Measurements from ENCODE around the gene OGFR.

OGFR gene, protein sequence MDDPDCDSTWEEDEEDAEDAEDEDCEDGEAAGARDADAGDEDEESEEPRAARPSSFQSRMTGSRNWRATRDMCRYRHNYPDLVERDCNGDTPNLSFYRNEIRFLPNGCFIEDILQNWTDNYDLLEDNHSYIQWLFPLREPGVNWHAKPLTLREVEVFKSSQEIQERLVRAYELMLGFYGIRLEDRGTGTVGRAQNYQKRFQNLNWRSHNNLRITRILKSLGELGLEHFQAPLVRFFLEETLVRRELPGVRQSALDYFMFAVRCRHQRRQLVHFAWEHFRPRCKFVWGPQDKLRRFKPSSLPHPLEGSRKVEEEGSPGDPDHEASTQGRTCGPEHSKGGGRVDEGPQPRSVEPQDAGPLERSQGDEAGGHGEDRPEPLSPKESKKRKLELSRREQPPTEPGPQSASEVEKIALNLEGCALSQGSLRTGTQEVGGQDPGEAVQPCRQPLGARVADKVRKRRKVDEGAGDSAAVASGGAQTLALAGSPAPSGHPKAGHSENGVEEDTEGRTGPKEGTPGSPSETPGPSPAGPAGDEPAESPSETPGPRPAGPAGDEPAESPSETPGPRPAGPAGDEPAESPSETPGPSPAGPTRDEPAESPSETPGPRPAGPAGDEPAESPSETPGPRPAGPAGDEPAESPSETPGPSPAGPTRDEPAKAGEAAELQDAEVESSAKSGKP

GRCh38 chr20:62804627-62805154 is at the start of gene OGFR:
Gene OGFR (plus strand): TSS chr20:62804835. CDS start chr20:62804860, 25 bp downstream.
- Histone ChIP-seq H3K9me3 (ENCODE audit: control insufficient read depth in 5 of 5, low read length in 5 of 5) (no peaks in the 10 kb centered on the region), H3K4me1 (ENCODE audit: control insufficient read depth in 5 of 5, insufficient read depth in 5 of 5, low read length in 5 of 5) (peaks cover 7 to 39% (median 30%) of the 10 kb centered on the region in 5 donors), H3K36me3 (ENCODE audit: control insufficient read depth in 5 of 5, insufficient read depth in 5 of 5, low read length in 5 of 5) (peaks cover 0 to 42% (median 30%) of the 10 kb centered on the region in 5 donors), H3K9ac (ENCODE audit: low read length in 5 of 5) (peak within 1 kb of the TSS; percentile 63 to 86 (median 83)), H3K4me3 (ENCODE audit: low read depth in 1 of 5, low read length in 5 of 5) (peak within 1 kb of the TSS; percentile 50 to 95 (median 87)), H3K27ac (ENCODE audit: low read depth, low read length) (peak within 1 kb of the TSS; percentile 72), H3K27me3 (ENCODE audit: control insufficient read depth in 5 of 5, insufficient read depth in 4 of 5, low read length in 5 of 5) (no peaks in the 10 kb centered on the region)

DNA sequence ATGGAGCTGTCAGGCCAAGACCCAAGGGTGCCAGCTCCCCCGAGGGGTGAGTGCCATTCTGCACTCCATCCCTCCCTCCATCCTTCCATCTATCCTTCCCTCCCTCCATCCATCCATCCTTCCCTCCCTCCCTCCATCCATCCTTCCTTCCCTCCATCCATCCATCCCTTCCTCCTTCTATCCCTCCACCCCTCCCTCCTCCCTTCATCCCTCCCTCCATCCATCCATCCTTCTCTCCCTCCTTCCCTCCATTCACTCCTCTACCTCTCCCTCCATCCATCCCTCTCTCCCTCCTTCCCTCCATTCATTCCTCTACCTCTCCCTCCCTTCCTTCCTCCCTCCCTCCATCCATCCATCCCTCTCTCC is 49.7 kb upstream of the OGFR start:
- peaks cover 0 to 31% (median 28%) of the 10 kb centered on the region in 5 donors for H3K4me1 ChIP-seq (ENCODE audit: control insufficient read depth in 5 of 5, insufficient read depth in 5 of 5, low read length in 5 of 5)
- H3K9ac ChIP-seq (ENCODE audit: low read length in 5 of 5), result no peak overlapping the region
- no peak overlapping the region for H3K27ac ChIP-seq (ENCODE audit: low read depth, low read length)
- H3K9me3 ChIP-seq (ENCODE audit: control insufficient read depth in 5 of 5, low read length in 5 of 5), result no peaks in the 10 kb centered on the region
- no peak overlapping the region for H3K4me3 ChIP-seq (ENCODE audit: low read depth in 1 of 5, low read length in 5 of 5)
- no peaks in the 10 kb centered on the region for H3K36me3 ChIP-seq (ENCODE audit: control insufficient read depth in 5 of 5, insufficient read depth in 5 of 5, low read length in 5 of 5)
- H3K27me3 ChIP-seq (ENCODE audit: control insufficient read depth in 5 of 5, insufficient read depth in 4 of 5, low read length in 5 of 5), result peaks cover 10 to 24% (median 18%) of the 10 kb centered on the region in 5 donors

DNA sequence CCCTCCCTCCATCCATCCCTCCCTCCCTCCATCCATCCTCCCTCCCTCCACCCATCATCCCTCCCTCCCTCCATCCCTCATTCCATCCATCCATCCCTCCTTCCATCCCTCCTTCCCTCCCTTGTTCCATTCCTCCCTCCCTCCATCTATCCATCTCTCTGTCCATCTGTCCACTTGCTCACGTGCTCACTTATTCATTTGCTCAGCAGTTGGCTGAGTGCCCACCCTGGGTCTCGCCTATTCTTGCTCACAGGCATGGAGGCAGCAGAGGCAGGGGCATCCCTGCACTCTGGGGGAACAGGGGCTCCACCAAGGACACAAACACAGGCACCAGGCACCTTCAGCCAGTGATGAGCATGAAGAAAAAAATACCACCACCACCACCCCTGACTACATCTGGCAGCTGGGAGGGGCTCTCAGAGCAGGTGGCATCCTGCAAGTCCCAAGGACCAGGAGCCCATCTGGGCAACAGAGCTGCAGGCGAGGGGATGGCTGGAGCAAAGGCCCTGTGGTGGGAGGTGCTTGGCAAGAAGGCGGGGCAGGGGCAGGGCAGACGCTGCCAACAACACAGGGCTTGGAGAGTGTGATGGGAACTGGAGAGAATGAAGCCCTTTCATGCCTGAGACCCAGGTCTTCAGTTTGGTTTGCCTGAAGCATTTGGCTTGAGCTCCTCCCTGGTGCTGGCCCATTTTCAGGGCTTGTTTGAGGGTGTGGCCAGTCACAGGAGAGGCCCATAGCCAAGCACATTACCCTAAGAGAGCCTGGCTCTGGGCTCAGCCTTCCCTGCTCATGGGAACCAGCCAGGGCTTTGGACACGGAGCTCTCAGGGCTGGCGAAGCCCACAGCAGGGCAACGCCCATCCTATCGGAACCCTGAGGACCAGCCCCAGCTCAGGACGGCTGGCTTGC is 48.6 kb upstream of the OGFR start:
- Histone ChIP-seq H3K4me1 (ENCODE audit: control insufficient read depth in 5 of 5, insufficient read depth in 5 of 5, low read length in 5 of 5) (peaks cover 0 to 39% (median 36%) of the 10 kb centered on the region in 5 donors), H3K27ac (ENCODE audit: low read depth, low read length) (no peak overlapping the region), H3K9me3 (ENCODE audit: control insufficient read depth in 5 of 5, low read length in 5 of 5) (no peaks in the 10 kb centered on the region), H3K4me3 (ENCODE audit: low read depth in 1 of 5, low read length in 5 of 5) (no peak overlapping the region), H3K27me3 (ENCODE audit: control insufficient read depth in 5 of 5, insufficient read depth in 4 of 5, low read length in 5 of 5) (peaks cover 11 to 29% (median 22%) of the 10 kb centered on the region in 5 donors), H3K36me3 (ENCODE audit: control insufficient read depth in 5 of 5, insufficient read depth in 5 of 5, low read length in 5 of 5) (no peaks in the 10 kb centered on the region), H3K9ac (ENCODE audit: low read length in 5 of 5) (no peak overlapping the region)

GRCh38 chr20:62758226-62758912 is 46.3 kb upstream of the OGFR start:
- Histone ChIP-seq H3K27ac (ENCODE audit: low read depth, low read length) (no peak overlapping the region), H3K36me3 (ENCODE audit: control insufficient read depth in 5 of 5, insufficient read depth in 5 of 5, low read length in 5 of 5) (no peaks in the 10 kb centered on the region), H3K9me3 (ENCODE audit: control insufficient read depth in 5 of 5, low read length in 5 of 5) (no peaks in the 10 kb centered on the region), H3K27me3 (ENCODE audit: control insufficient read depth in 5 of 5, insufficient read depth in 4 of 5, low read length in 5 of 5) (peaks cover 6 to 29% (median 18%) of the 10 kb centered on the region in 5 donors), H3K4me1 (ENCODE audit: control insufficient read depth in 5 of 5, insufficient read depth in 5 of 5, low read length in 5 of 5) (peaks cover 3 to 45% (median 43%) of the 10 kb centered on the region in 5 donors), H3K9ac (ENCODE audit: low read length in 5 of 5) (no peak overlapping the region), H3K4me3 (ENCODE audit: low read depth in 1 of 5, low read length in 5 of 5) (no peak overlapping the region)

DNA sequence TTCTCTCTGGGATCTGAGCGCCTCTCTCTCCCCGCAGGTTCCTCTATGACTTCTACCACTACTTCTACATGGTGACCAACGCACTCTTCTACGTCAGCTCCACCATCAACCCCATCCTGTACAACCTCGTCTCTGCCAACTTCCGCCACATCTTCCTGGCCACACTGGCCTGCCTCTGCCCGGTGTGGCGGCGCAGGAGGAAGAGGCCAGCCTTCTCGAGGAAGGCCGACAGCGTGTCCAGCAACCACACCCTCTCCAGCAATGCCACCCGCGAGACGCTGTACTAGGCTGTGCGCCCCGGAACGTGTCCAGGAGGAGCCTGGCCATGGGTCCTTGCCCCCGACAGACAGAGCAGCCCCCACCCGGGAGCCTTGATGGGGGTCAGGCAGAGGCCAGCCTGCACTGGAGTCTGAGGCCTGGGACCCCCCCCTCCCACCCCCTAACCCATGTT is 44.6 kb upstream of the OGFR start:
- no peaks in the 10 kb centered on the region for H3K9me3 ChIP-seq (ENCODE audit: control insufficient read depth in 5 of 5, low read length in 5 of 5)
- H3K27me3 ChIP-seq (ENCODE audit: control insufficient read depth in 5 of 5, insufficient read depth in 4 of 5, low read length in 5 of 5), result peaks cover 6 to 32% (median 21%) of the 10 kb centered on the region in 5 donors
- H3K9ac ChIP-seq (ENCODE audit: low read length in 5 of 5), result no peak overlapping the region
- H3K4me1 ChIP-seq (ENCODE audit: control insufficient read depth in 5 of 5, insufficient read depth in 5 of 5, low read length in 5 of 5), result peaks cover 3 to 45% (median 43%) of the 10 kb centered on the region in 5 donors
- no peak overlapping the region for H3K27ac ChIP-seq (ENCODE audit: low read depth, low read length)
- H3K4me3 ChIP-seq (ENCODE audit: low read depth in 1 of 5, low read length in 5 of 5), result no peak overlapping the region
- H3K36me3 ChIP-seq (ENCODE audit: control insufficient read depth in 5 of 5, insufficient read depth in 5 of 5, low read length in 5 of 5), result no peaks in the 10 kb centered on the region

DNA sequence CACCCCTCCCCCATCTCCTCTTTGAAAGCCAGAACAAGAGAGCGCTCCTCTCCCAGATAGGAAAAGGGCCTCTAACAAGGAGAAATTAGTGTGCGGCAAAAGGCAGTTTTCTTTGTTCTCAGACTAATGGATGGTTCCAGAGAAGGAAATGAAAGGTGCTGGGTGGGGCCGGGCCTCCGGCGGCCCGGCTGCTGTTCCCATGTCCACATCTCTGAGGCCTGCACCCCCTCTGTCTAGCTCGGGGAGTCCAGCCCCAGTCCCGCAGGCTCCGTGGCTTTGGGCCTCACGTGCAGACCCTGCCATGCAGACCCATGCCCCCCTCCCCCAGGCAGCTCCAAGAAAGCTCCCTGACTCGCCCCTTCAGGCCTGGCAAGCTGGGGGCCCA is 44.2 kb upstream of the OGFR start:
- no peak overlapping the region for H3K4me3 ChIP-seq (ENCODE audit: low read depth in 1 of 5, low read length in 5 of 5)
- peaks cover 3 to 45% (median 43%) of the 10 kb centered on the region in 5 donors for H3K4me1 ChIP-seq (ENCODE audit: control insufficient read depth in 5 of 5, insufficient read depth in 5 of 5, low read length in 5 of 5)
- no peaks in the 10 kb centered on the region for H3K9me3 ChIP-seq (ENCODE audit: control insufficient read depth in 5 of 5, low read length in 5 of 5)
- peaks cover 11 to 36% (median 26%) of the 10 kb centered on the region in 5 donors for H3K27me3 ChIP-seq (ENCODE audit: control insufficient read depth in 5 of 5, insufficient read depth in 4 of 5, low read length in 5 of 5)
- H3K27ac ChIP-seq (ENCODE audit: low read depth, low read length), result no peak overlapping the region
- H3K36me3 ChIP-seq (ENCODE audit: control insufficient read depth in 5 of 5, insufficient read depth in 5 of 5, low read length in 5 of 5), result no peaks in the 10 kb centered on the region
- H3K9ac ChIP-seq (ENCODE audit: low read length in 5 of 5), result peak overlapping the region in 1 of 5 donors; percentile 41

DNA sequence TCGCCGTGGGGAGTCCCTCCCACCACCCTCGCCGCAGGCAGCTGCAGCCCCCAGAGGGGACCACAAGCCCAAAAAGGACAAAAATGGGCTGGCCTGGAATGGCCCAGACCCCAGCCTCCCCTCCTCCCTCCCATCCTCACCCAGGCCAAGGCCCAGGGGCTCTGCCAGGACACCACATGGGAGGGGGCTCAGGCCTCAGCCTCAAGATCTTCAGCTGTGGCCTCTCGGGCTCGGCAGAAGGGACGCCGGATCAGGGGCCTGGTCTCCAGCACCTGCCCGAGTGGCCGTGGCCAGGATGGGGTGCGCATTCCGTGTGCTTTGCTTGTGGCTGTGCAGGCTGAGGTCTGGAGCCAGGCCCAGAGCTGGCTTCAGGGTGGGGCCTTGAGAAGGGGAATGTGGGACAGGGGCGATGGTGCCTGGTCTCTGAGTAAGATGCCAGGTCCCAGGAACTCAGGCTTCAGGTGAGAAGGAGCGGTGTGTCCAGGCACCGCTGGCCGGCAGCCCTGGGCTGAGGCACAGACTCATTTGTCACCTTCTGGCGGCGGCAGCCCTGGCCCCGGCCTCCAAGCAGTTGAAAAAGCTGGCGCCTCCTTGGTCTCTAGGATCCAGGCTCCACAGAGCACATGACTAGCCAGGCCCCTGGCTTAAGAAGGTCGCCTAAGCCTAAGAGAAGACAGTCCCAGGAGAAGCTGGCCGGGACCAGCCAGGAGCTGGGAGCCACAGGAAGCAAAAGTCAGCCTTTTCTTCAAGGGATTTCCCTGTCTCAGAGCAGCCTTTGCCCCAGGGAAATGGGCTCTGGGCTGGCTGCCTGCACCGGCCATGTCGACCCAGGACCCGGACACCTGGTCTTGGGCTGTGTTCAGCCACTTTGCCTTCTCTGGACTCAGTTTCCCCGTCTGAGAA is 43.5 kb upstream of the OGFR start:
- Histone ChIP-seq H3K36me3 (ENCODE audit: control insufficient read depth in 5 of 5, insufficient read depth in 5 of 5, low read length in 5 of 5) (no peaks in the 10 kb centered on the region), H3K27me3 (ENCODE audit: control insufficient read depth in 5 of 5, insufficient read depth in 4 of 5, low read length in 5 of 5) (peaks cover 17 to 43% (median 32%) of the 10 kb centered on the region in 5 donors), H3K4me3 (ENCODE audit: low read depth in 1 of 5, low read length in 5 of 5) (no peak overlapping the region), H3K9me3 (ENCODE audit: control insufficient read depth in 5 of 5, low read length in 5 of 5) (no peaks in the 10 kb centered on the region), H3K27ac (ENCODE audit: low read depth, low read length) (no peak overlapping the region), H3K9ac (ENCODE audit: low read length in 5 of 5) (peak overlapping the region in 1 of 5 donors; percentile 41), H3K4me1 (ENCODE audit: control insufficient read depth in 5 of 5, insufficient read depth in 5 of 5, low read length in 5 of 5) (peaks cover 3 to 43% (median 41%) of the 10 kb centered on the region in 5 donors)

DNA sequence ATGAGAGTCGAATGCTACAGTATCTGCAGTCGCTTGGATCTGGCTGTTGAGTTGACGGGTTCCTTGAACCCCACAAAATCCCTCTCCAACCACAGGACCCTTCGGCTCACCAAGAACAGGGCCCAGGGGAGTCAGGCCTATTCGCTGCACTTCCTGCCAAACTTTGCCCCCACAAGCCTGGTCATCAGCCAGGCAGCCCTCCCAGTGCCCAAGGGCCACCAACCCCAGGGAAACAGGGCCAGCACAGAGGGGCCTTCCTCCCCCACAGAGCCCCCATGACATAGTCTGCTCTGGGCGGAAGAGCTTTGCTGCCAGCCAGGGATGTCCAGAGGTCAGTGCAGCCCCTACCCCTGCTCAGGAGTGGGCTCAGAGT is 42.9 kb upstream of the OGFR start:
- H3K9ac ChIP-seq (ENCODE audit: low read length in 5 of 5), result no peak overlapping the region
- H3K36me3 ChIP-seq (ENCODE audit: control insufficient read depth in 5 of 5, insufficient read depth in 5 of 5, low read length in 5 of 5), result no peaks in the 10 kb centered on the region
- H3K4me1 ChIP-seq (ENCODE audit: control insufficient read depth in 5 of 5, insufficient read depth in 5 of 5, low read length in 5 of 5), result peaks cover 3 to 36% (median 34%) of the 10 kb centered on the region in 5 donors
- no peak overlapping the region for H3K27ac ChIP-seq (ENCODE audit: low read depth, low read length)
- peaks cover 20 to 44% (median 37%) of the 10 kb centered on the region in 5 donors for H3K27me3 ChIP-seq (ENCODE audit: control insufficient read depth in 5 of 5, insufficient read depth in 4 of 5, low read length in 5 of 5)
- H3K9me3 ChIP-seq (ENCODE audit: control insufficient read depth in 5 of 5, low read length in 5 of 5), result no peaks in the 10 kb centered on the region
- no peak overlapping the region for H3K4me3 ChIP-seq (ENCODE audit: low read depth in 1 of 5, low read length in 5 of 5)

Measured in subcutaneous abdominal adipose tissue (tissue), 5 donors.